PC-3 (cell line): ENCODE measurements around the gene PIEZO2. TPM values are rescaled to one million over a fixed set of nuclear protein-coding genes. Genes with fewer than 3 reads are reported as not detected.

Experiments
- ATAC-seq: fragments of 200-7000 bp; cut with Tn5 transposase; 2 replicates; pipeline ENCODE4 v1.9.1; 2020; ENCODE audit warnings: mild to moderate bottlenecking, moderate library complexity
- BruUV-seq: library from RNA; stranded (reverse); fragments of 400-500 nt; replicated peaks from 2 replicates; lab custom pipeline; 2021; lab: Mats Ljungman, UMichigan
- CTCF ChIA-PET: fragments of 300-600 bp; sonication (Branson Sonifier 250); formaldehyde crosslinking; loops from one replicate; lab custom pipeline; 2022; ENCODE audit warnings: antibody characterized with exemption; lab: Charles Lee
- POLR2A ChIA-PET: fragments of 300-600 bp; sonication (Branson Sonifier 250); formaldehyde crosslinking; loops from one replicate; lab custom pipeline; 2022; ENCODE audit warnings: antibody characterized with exemption; ENCODE audit not compliant: unreplicated experiment; lab: Charles Lee
- DNase-seq: peaks from one replicate; pipeline ENCODE4 v3.0.0-alpha.2; 2015
- H2AFZ ChIP-seq: fragments of 300-600 bp; sonication (generic); 2 replicates; pipeline ENCODE4 v1.6.0; 2016; ENCODE audit warnings: antibody characterized with exemption, low read length
- H3F3A ChIP-seq: fragments of 300-600 bp; sonication (generic); one replicate; pipeline ENCODE4 v1.6.0; 2017; ENCODE audit warnings: antibody characterized with exemption, low read length, control low read depth, mild to moderate bottlenecking; ENCODE audit not compliant: unreplicated experiment
- H3K27ac ChIP-seq: fragments of 300-600 bp; sonication (generic); 2 replicates; pipeline ENCODE4 v1.5.1; 2016; ENCODE audit warnings: mild to moderate bottlenecking, low read length
- H3K27me3 ChIP-seq: fragments of 300-600 bp; sonication (generic); 2 replicates; pipeline ENCODE4 v1.6.1; 2016; ENCODE audit warnings: low read length, mixed read lengths
- H3K36me3 ChIP-seq: fragments of 300-600 bp; sonication (generic); 2 replicates; pipeline ENCODE4 v1.6.1; 2016; ENCODE audit warnings: low read depth, mixed run types, low read length, mixed read lengths
- H3K4me1 ChIP-seq: fragments of 300-600 bp; sonication (generic); 2 replicates; pipeline ENCODE4 v1.5.1; 2016; ENCODE audit warnings: low read length; ENCODE audit not compliant: insufficient read depth
- H3K4me2 ChIP-seq: fragments of 300-600 bp; sonication (generic); 2 replicates; pipeline ENCODE4 v1.6.0; 2016; ENCODE audit warnings: low read length
- H3K4me3 ChIP-seq: fragments of 300-600 bp; sonication (generic); 2 replicates; pipeline ENCODE4 v1.5.1; 2016; ENCODE audit warnings: mild to moderate bottlenecking, low read length, mixed read lengths
- H3K79me2 ChIP-seq: fragments of 300-600 bp; sonication (generic); 2 replicates; pipeline ENCODE4 v1.6.1; 2017; ENCODE audit warnings: low read length, mixed read lengths
- H3K9ac ChIP-seq: fragments of 300-600 bp; sonication (generic); 2 replicates; pipeline ENCODE4 v1.6.0; 2016; ENCODE audit warnings: mild to moderate bottlenecking, low read length
- H3K9me2 ChIP-seq: fragments of 300-600 bp; sonication (generic); replicated peaks from 2 replicates; pipeline ENCODE4 v1.6.1; 2016; ENCODE audit warnings: mixed run types, low read length, mixed read lengths
- H3K9me3 ChIP-seq: fragments of 300-600 bp; sonication (generic); 2 replicates; pipeline ENCODE4 v1.6.1; 2016; ENCODE audit warnings: low read length, mixed read lengths
- H4K20me1 ChIP-seq: fragments of 300-600 bp; sonication (generic); 2 replicates; pipeline ENCODE4 v1.6.1; 2016; ENCODE audit warnings: low read length, mixed read lengths
- CTCF ChIP-seq: fragments of 300-600 bp; sonication (generic); conservative IDR thresholded peaks from 2 replicates; pipeline ENCODE4 v1.5.1; 2017; ENCODE audit warnings: antibody characterized with exemption, low read depth, mild to moderate bottlenecking, low read length
- EZH2 ChIP-seq: fragments of 300-600 bp; sonication (generic); IDR thresholded peaks from one replicate; pipeline ENCODE4 v1.6.1; 2017; ENCODE audit warnings: antibody characterized with exemption, mild to moderate bottlenecking, low read length; ENCODE audit not compliant: unreplicated experiment
- EZH2phosphoT487 ChIP-seq: fragments of 300-600 bp; sonication (generic); IDR thresholded peaks from 2 replicates; pipeline ENCODE4 v1.6.1; 2018; ENCODE audit warnings: mild to moderate bottlenecking, antibody characterized with exemption, low read length, borderline replicate concordance
- intact Hi-C: fragments of 100-400 bp; cut with micrococcal nuclease; formaldehyde crosslinking; loops from 2 replicates; pipeline ENCODE4 v1.9.0; 2023
- total RNA-seq: library from RNA; depleted of rRNA; stranded (reverse); fragments of >200 nt; gene quantifications from 2 replicates; pipeline ENCODE4 v1.2.3, GENCODE V29; 2014

The PIEZO2 gene
- total RNA-seq, 1 experiment from 2014 or later, result not detected

- ChIA-PET CTCF (no interaction called here), POLR2A (no interaction called here)
- H3F3A ChIP-seq, result no peaks in the 10 kb centered on the region
- no peak overlapping the region for H3K9ac ChIP-seq
- H3K27ac ChIP-seq, result no peak overlapping the region
- no peaks in the 10 kb centered on the region for H4K20me1 ChIP-seq
- no peak for TF ChIP-seq EZH2
- no peak for TF ChIP-seq CTCF
- no peak for TF ChIP-seq EZH2phosphoT487
- no peaks in the 10 kb centered on the region for H3K9me3 ChIP-seq
- no peak overlapping the region for H3K4me2 ChIP-seq
- no peaks in the 10 kb centered on the region for H3K36me3 ChIP-seq
- H3K4me1 ChIP-seq, result no peaks in the 10 kb centered on the region
- H3K4me3 ChIP-seq, result no peak overlapping the region
- H3K27me3 ChIP-seq, result peaks cover 85% of the 10 kb centered on the region
- H3K79me2 ChIP-seq, result no peaks in the 10 kb centered on the region
- intact Hi-C loops, result no loop called here
- ATAC-seq (no peak), DNase-seq (no peak)
- no TSS peak for BruUV-seq
- no peaks in the 10 kb centered on the region for H3K9me2 ChIP-seq
- no peak overlapping the region for H2AFZ ChIP-seq
Observed at GRCh38 chr18:11033503-11033902, 115.9 kb downstream of the PIEZO2 start.

GRCh38 chr18:11031966-11032365, 117.4 kb downstream of the PIEZO2 start:
- TF ChIP-seq EZH2phosphoT487 (no peak), EZH2 (no peak), CTCF (no peak)

GRCh38 chr18:11029021-11029420, 120.3 kb downstream of the PIEZO2 start:
- Histone ChIP-seq H3K4me3 (no peak overlapping the region), H3K9ac (no peak overlapping the region), H3K27me3 (peaks cover 85% of the 10 kb centered on the region), H3K4me2 (no peak overlapping the region), H3K9me2 (no peaks in the 10 kb centered on the region), H3K36me3 (no peaks in the 10 kb centered on the region), H3F3A (no peaks in the 10 kb centered on the region), H3K79me2 (no peaks in the 10 kb centered on the region), H3K9me3 (no peaks in the 10 kb centered on the region), H4K20me1 (no peaks in the 10 kb centered on the region), H3K4me1 (no peaks in the 10 kb centered on the region), H2AFZ (no peak overlapping the region), H3K27ac (no peak overlapping the region)
- no TSS peak for BruUV-seq
- POLR2A ChIA-PET, result no interaction called here
- intact Hi-C loops, result no loop called here
- DNase-seq (no peak), ATAC-seq (no peak)
- TF ChIP-seq EZH2 (no peak), CTCF (no peak), EZH2phosphoT487 (no peak)
- CTCF ChIA-PET, result no interaction called here

More at GRCh38 chr18:11031966-11032365, 117.4 kb downstream of the PIEZO2 start:
- Histone ChIP-seq H3K4me3 (no peak overlapping the region), H3K27ac (no peak overlapping the region), H3K4me2 (no peak overlapping the region), H3F3A (no peaks in the 10 kb centered on the region), H4K20me1 (no peaks in the 10 kb centered on the region), H3K27me3 (peaks cover 84% of the 10 kb centered on the region), H3K9me3 (no peaks in the 10 kb centered on the region), H3K79me2 (no peaks in the 10 kb centered on the region), H2AFZ (no peak overlapping the region), H3K4me1 (no peaks in the 10 kb centered on the region), H3K36me3 (no peaks in the 10 kb centered on the region), H3K9ac (no peak overlapping the region), H3K9me2 (no peaks in the 10 kb centered on the region)
- CTCF ChIA-PET, result no interaction called here
- POLR2A ChIA-PET, result no interaction called here
- DNase-seq (no peak), ATAC-seq (no peak)
- BruUV-seq, result no TSS peak
- intact Hi-C loops, result no loop called here
